Ishikawa (cell line): ENCODE data around the gene AGPAT2.

Experiments
- CEBPB ChIP-seq: IDR thresholded peaks from 2 replicates; pipeline ENCODE4 v1.6.1; 2012
- CREB1 ChIP-seq: IDR thresholded peaks from 2 replicates; pipeline ENCODE4 v1.6.1; 2012; ENCODE audit warnings: low read depth
- EGR1 ChIP-seq: IDR thresholded peaks from 2 replicates; pipeline ENCODE4 v1.6.1; 2012
- EP300 ChIP-seq: IDR thresholded peaks from 2 replicates; pipeline ENCODE4 v1.6.1; 2012; ENCODE audit warnings: borderline replicate concordance
- MAX ChIP-seq: IDR thresholded peaks from 2 replicates; pipeline ENCODE4 v1.6.1; 2012
- REST ChIP-seq: IDR thresholded peaks from 2 replicates; pipeline ENCODE4 v1.6.1; 2012; ENCODE audit warnings: low read depth, mild to moderate bottlenecking
- TAF1 ChIP-seq: IDR thresholded peaks from 2 replicates; pipeline ENCODE4 v1.6.1; 2012; ENCODE audit warnings: low read depth, mild to moderate bottlenecking
- USF1 ChIP-seq: IDR thresholded peaks from 2 replicates; pipeline ENCODE4 v1.6.1; 2012
- YY1 ChIP-seq: IDR thresholded peaks from 2 replicates; pipeline ENCODE4 v1.6.1; 2012; ENCODE audit warnings: low read depth
- ZBTB7A ChIP-seq: IDR thresholded peaks from 2 replicates; pipeline ENCODE4 v1.6.1; 2012; ENCODE audit warnings: low read depth

GRCh38 chr9:136688274-136689107 lies 1.2 kb upstream of the AGPAT2 start:
- TF ChIP-seq MAX (no peak), CEBPB (no peak), REST (no peak), USF1 (no peak), EP300 (no peak), TAF1 (no peak), YY1 (no peak), ZBTB7A (no peak), EGR1 (no peak), CREB1 (no peak)
